GM21619 (cell line): ENCODE data around the gene LLGL2.
"Not testable (repeated sequence)": the region's sequence is repeated elsewhere in the genome, so short reads cannot be mapped to it uniquely, and the experiment has no call there.

Source experiments
- ATAC-seq: cut with Tn5 transposase; IDR thresholded peaks from one replicate; pipeline ENCODE4 v1.9.1; 2021; ENCODE audit not compliant: unreplicated experiment

LLGL2 gene

DNA sequence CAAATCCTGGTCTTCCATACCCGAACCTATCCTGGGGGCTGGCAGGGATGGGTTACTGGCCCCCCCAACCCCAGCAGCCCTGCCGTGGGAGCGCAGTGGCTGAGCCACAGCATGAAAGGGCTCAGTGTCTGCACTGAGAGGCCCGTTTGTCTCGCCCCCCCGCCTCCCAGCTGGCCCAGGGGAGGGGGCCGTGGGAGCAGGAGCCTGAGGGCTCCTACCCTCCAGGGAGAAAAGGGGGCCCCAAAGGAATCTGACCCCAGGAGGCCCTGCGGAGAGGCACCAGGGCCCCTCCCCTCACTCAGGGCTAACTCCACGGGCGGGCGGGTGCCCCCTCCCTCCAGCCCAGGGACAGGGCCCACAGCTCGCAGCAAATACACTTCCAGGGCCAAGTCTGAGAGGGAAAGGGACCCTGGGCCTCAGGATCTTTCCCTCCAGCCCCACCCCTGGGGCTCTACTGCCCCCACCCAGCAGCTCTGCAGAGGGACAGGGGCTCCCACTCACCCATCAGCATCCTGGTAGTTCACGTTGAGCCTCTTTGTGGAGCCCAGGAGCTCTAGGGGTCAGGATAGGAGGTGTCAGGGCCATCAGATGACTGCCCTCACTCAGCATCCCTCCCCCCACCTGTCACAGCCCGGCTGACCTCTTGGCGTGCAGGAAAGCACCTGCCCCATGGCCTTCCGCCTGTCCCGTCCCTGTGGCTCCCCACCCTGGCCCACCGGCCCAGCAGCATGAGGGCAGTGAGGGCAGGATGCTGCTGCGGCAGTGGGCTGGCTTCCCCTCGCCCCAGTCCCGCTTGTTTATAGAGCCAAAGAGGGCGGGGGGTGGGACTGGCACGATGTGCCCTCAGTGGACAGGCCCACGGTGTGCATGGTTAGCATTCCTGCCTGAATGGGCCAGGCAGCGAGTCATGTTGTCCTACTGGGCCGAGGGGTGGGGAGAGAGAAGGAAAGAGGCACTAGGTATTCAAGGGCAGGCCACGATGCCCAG lies 17.5 kb upstream of the LLGL2 start:
- ATAC-seq, result no peak

DNA sequence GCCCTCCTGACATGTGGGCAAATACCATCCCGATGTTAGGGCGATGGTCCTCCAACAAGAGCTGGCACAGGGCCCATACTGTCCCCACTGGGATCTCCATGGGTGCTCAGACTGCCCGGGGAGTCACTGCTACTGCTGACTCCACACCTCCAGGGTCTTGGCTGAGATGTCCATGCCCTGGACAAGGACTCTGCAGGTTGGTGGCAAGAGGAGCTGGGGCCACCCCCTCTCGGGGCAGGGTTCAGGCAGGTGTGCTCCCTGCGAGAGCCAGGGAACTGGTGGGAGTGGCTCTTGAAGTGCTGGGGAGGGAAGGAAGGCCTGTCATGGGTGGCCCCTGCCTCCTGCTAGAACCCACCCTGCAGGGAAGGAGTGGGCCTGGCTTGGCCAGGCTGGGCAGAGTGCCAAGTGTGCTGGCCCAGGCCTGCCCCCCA lies 16.6 kb upstream of the LLGL2 start:
- no peak for ATAC-seq

DNA sequence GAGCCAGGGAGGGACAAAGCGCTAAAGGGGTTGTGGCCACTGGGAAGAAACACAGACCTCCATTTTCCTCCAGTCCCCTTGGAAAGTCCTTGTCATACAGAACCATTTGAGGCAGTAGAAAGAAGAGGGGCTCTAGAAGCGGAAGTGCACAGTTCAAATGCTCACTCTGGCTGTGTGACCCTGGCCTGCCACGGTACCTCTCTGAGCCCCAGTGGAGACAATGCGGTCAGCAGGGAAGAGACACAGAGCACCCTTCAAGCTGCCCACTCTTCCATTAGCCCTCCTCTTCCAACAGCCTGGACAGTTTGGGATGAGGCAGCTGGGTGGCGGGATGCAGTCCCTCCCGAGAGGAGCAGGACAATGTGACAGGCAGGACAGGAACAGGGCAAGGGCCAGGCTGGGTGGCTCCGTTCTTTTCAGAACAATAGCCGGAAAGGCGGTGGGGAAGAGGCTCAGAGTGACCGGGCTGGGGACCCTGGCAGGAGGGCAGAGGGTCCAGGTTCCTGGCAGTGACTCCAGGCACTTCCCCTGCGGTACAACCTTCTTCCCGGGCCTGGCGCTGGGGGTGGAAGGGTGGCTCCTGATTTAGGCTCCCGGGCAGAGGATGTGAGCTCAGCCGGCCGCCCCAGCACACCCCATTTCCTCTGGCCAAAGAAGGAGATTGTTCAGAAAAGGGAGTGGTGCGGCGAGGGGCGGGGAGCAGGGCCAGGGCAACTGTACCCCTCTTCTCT lies 15.8 kb upstream of the LLGL2 start:
- ATAC-seq, result no peak

DNA sequence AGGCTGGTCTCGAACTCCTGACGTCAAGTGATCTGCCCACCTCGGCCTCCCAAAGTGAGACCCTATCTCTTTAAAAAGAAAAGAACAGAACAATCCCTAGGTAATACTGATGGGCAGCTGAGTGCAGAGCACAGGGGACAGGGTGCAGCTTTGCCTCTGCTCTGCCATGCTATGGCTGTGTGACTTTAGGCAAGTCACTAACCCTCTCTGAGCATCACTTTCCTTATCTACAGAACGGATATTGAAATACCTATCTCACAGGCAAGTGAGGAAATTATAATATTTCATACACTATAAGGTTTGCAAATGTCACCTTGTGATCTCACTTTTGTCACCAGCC lies 14.3 kb upstream of the LLGL2 start:
- no peak for ATAC-seq

DNA sequence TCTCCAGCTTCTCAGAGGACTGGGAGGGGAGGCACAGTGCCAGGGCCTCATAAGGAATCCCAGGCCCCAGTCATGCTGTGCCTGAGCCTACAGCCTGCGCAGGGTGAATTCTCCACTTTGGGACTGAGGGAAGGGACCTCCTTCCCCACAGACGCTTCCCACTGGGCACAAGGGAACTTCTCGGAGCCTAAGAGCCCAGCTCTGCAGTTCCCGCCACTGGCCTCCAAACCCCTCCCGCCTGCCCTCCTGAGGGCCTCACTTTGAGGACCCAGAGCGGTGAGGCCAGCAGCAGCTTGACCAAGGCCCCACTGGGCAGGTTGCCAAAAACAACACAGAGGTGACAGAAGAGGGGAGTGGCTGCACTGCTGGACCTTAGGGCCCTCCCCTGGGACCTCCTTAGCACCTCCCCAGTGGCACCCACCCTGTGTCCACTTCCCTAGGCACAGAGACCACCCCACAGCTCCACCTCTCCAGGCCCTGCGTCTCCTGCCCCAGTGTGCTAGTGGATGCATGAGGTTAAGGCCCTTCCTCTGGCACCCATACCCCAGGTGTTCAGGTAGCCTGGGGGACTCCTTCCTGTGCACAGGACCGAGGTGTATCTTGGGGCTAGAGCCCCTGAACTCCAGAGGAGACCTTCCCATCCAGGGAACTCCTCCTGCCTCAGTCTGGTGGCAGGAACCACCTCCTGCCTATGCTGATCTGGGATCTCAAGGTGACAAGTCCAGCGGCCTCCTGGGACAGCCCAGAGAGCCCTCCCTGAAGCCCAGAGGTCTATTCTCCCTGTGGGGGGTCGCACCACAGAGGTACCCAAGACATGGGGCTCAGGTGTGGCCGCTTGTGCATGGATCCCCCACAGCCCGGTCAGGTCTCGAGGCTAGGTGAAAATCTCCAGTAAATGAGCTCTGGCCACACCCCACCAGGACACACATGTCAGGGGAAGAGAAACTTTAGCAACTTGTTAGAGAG lies 13.6 kb upstream of the LLGL2 start:
- ATAC-seq, result no peak

DNA sequence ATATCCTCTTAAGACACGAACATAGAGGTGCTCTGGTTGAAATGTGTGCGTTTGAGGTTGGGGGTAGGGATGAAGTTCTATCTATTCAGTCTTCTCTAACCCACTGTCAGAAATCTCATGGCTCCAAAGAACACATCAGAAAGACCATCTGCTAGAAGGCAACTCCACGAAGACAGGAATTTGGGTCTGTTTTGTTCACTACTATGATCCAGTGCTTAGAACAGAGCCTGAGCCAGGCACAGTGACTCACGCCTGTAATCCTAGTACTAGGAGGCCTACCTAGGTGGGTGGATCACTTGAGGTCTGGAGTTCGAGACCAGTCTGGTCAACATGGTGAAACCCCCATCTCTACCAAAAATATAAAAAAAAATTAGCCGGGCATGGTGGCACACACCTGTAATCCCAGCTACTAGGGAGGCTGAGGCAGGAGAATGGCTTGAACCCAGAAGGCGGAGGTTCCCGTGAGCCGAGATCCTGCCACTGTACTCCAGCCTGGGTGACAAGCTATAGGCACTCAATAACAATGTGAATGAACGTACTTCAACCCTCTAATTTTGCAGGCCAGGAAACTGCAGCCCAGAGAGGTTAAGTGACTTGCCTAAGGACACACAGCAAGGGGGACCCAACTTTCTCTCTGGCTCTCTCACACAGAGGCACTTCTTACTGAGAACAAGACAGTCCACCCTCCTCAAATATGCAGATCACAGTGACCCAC lies 12.4 kb upstream of the LLGL2 start:
- ATAC-seq, result no peak

DNA sequence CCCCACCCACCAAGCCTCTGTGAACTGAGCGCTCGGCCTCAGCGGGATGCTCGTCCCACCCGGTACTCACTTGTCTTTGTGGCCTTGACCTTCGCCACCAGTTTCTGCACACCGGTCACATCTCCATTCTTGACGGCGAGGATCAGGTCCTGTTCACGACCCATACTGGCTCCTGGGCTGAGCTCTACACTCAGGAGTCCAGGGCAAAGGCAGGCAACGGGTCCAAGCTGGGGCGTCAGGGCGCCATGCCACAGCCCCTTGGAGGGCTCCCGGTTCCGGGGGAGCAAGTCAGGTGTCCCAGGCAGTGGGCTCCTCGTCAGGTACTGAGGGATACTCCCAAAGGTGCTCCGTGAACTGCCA lies 11.9 kb upstream of the LLGL2 start:
- no peak for ATAC-seq

DNA sequence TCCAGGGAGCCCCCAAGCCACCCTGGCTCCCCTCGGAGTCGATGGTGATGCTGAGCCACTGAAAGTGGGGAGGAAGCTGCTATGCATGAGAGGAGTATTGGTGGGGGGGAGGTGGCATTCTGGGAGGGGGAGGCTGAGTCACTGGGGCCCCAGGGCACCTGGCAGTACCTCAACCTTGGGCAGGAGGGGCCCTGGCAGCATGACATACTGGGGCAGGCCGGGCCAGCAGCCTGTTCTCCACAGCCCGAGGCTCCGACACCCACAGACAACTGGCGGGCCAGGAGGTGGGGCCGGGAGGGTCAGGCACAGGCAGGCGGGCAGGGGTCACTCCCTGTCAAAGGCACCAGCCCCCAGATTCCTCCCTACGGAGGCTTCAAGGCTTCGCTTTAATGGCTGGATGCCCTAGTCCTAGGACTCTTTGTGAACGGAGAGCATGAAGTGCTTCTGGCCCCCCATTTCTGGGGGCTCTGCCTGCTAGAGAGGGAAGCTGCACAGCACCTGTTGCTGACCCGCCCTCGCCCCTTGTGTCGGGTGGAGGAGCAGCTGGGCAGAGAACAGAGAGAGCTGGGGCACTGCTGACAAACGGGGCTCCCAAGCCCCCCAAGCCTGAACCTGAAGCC lies 11.1 kb upstream of the LLGL2 start:
- no peak for ATAC-seq

DNA sequence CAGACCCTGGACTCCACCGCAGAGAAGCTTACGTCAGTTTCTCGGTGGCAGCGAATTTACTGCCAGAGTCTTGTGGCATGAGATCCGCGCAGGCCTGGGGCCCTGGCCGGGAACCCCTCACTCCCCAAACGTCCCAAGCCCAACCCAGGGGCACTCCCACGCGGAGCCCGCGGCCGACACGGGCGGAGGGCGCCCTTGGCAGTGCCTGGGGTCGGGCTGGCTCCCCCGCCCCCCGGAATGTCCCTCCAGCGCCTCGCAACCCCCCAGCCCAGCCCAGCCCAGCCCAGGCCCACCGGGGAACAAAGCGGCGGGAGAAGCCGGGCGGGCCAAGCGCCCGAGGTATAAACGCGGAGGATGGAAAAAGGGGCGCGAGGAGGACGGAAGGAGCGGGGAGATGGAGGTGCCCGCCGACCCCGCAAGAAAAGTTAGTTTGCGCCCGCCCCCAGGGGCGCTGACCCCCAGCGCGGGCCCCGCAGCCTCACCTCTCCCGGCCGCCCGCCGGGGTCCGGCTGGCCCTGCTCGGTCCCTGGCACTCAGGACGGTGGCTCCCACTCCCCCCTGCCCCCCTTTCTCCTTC lies 10.5 kb upstream of the LLGL2 start:
- peak; percentile 1 for ATAC-seq

DNA sequence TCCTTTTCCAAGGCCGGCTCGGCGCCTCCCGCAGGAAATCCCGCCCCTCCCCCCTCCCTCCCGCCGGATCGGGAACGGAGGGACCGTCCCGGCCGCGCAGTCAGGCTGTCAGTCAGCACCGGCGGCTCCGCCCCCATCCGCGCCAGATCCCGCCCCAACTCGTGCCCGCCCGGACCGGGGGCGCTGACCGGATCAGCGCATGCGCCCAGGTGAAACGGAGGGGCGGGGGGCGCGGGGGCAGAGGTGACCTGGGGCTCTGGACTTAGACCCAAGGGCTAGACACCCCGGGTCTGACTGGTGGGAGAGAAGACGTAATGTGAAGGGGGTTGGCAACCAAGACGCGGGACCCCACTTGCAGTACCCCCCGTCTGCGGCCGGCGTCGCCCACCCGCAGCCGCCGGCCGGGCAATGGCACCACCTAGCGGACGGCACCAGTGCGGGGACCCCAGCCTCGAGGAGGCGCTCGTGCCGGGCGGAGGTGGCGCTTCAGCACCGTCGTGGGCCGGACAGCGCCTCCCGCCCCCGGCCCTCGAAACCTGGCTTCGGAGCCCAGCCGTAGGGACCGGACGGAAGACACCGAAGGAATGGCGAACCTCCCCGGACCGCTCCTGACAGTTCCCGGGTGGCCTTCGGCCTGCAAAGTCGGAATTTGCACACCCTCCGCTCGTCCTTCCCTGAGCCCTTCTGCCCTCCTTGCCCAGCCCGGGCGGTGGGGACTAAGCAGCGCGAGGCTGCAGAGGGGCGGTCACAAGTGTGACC lies 9.8 kb upstream of the LLGL2 start, which contains the start of gene CASKIN2:
Gene CASKIN2, minus strand, starts transcription at position 42 of the 759 bp plus-strand sequence. CDS start 1,733 bp downstream, outside the sequence.
- ATAC-seq, result peak; percentile 34

DNA sequence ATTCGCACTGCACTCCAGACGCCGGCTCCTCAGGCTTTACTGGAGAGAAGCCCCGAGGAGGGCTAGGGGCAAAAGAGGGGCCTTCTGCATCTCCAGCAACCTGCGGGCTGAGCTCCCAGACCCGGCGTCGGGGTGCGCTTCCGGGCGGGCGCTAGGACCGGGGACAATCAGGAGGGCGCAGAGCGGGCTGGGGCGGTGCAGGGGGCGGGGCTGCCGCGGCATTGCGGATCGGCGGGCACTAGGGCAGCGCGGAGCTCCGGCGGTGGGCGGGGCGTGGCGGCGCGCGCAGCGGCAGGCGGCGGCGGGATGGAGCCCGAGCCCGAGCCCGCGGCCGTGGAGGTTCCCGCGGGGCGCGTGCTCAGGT lies 9.3 kb upstream of the LLGL2 start, which contains the start of gene TSEN54:
Gene TSEN54, plus strand, starts transcription at position 274 of the 364 bp plus-strand sequence. Its CDS starts 33 bp downstream, at position 307.
- peak; percentile 66 for ATAC-seq

DNA sequence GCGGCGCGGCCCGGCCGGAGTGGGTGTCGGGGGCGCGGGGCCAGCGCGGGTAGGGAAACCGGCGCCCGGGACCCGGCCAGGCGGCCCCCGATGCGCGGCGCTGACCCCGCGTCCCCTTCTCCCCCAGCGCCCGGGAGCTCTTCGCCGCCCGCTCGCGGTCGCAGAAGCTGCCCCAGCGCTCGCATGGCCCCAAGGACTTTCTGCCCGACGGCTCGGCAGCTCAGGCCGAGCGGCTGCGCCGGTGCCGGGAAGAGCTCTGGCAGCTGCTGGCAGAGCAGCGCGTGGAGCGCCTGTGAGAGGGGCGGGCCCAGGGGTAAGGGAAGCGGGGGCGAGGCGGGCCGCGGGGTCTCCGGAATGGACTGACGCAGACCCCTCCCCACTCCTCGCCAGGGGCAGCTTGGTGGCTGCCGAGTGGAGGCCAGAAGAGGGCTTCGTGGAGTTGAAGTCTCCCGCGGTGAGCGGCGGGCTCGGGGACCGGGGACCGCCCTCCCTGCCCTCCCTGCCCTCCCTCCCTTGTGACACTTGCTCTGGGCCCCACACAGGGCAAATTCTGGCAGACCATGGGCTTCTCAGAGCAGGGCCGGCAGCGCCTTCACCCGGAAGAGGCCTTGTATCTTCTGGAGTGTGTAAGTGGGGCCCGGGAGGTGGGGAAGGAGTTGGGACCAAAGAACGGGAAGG lies 8.7 kb upstream of the LLGL2 start:
- ATAC-seq, result peak; percentile 23

DNA sequence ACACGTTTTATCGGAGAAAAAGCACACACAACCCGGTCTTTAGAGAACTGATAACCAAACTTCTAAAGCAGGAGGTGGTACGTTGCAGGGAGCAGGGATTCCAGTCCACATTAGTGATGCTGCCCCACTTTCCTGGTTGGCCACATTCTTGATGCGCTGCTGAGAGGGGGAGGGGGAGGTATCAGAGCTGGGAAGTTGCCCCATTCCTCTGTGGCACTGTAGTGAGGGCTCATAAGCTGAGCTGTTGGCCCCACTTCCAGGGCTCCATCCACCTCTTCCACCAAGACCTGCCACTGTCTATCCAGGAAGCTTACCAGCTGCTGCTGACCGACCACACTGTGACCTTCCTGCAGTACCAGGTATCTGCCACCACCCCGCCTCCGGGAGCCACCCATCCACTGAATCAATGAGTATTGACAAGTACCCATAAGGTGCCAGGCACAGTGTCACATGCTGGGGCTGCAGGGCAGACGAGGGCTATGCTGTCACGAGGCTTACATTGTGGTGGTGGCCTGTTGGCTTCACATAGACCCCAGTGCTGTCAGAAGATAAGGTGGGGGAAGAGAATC lies 8.1 kb upstream of the LLGL2 start:
- no peak for ATAC-seq

DNA sequence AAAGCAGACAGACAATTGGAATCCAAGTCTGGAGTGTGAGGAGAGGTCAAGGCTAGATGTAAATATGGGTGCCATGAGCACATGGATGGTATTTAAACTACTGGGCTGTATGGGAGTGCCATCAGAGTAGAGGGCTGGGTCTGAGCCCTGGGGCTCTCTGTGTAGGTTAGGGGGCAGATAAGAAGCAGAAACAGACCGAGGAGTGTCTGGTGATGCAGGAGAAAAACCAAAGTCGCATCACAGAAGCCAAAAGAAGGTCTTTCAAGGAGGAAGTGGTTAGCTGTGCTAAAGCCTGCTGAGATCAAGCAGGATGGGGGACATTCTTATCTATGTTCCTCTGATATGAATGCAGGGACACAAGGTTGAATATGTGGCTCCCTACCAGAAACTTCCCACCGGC lies 7.3 kb upstream of the LLGL2 start:
- ATAC-seq, result no peak

DNA sequence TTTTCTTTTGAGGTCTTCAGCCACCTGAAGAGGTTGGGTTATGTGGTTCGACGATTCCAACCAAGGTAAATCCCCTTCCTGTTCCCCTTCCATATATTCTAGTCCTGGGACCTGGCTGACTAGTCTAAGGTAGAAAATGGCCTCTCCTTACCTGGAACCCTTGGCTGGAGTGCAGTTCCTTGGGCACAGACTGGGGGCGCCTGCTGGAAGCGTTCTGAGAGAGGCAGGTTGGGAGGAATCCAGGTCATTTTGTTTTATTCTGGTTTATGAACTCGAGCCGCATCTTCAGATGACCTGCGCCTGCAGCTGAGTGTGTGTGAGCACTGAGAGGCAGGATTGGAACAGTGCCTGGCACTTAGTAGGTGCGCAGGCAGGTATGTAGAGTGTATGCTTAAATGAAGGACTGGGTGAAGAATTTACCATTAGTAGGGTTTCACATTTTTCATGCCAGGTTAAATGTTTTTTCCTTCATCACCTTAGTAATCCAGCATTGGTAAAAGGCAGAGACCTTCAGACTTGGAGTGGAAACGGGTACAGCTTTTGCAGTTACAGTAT lies 6.4 kb upstream of the LLGL2 start:
- ATAC-seq, result no peak

DNA sequence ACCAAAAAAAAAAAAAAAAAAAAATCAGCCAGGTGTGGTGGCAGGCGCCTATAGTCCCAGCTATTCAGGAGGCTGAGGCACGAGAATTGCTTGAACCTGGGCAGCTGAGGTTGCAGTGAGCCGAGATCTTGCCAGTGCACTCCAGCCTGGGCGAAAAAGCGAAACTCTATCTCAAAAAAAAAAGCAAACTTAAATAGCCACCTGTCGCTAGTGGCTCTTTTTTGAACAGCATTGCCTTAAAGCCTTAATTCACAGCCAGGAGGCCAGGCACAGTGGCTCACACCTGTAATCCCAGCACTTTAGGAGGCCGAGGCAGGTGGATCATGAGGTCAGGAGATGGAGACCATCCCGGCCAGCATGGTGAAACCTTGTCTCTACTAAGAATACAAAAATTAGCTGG lies 5.1 kb upstream of the LLGL2 start:
- not testable (repeated sequence) for ATAC-seq

DNA sequence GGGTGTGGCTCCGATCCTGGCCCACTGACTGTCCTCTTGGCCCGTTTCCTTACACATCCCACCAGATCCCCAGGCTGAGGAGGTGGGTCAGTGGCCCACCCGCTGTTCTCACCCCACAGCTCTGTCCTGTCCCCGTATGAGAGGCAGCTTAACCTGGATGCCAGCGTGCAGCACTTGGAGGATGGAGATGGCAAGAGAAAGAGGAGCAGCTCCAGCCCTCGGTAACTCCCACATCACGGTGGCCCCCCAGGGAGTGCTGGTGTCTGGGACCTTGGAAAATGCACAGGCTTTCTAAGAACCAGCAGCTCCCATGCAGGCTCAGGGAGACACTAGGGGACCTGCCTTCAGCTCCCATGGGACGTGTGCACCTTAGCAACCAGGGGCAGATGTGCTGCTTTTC lies 4.2 kb upstream of the LLGL2 start:
- no peak for ATAC-seq
